Calu3 (cell line): ENCODE data around the gene MYF5. TPM values are rescaled to one million over a fixed set of nuclear protein-coding genes. Genes with fewer than 3 reads are reported as not detected.

Experiments
- BruUV-seq: library from RNA; stranded (reverse); fragments of 400-500 nt; replicated peaks from 2 replicates; lab custom pipeline; 2021; lab: Mats Ljungman, UMichigan
- CTCF ChIA-PET: fragments of 300-600 bp; sonication (Branson Sonifier 250); formaldehyde crosslinking; loops from one replicate; lab custom pipeline; 2022; ENCODE audit warnings: antibody characterized with exemption; lab: Charles Lee
- DNase-seq: peaks from one replicate; pipeline ENCODE4 v3.0.0; 2022
- H3K27ac Mint-ChIP-seq: one replicate; pipeline ENCODE4 v1.8.0; 2022; ENCODE audit warnings: mixed read lengths; ENCODE audit not compliant: unreplicated experiment
- H3K27me3 Mint-ChIP-seq: one replicate; pipeline ENCODE4 v1.8.0; 2022; ENCODE audit warnings: mixed read lengths; ENCODE audit not compliant: unreplicated experiment
- H3K36me3 Mint-ChIP-seq: one replicate; pipeline ENCODE4 v1.8.0; 2022; ENCODE audit warnings: mild to moderate bottlenecking, moderate library complexity, mixed read lengths; ENCODE audit not compliant: insufficient read depth, unreplicated experiment
- H3K4me1 Mint-ChIP-seq: one replicate; pipeline ENCODE4 v1.8.0; 2022; ENCODE audit warnings: mild to moderate bottlenecking, low read depth, mixed read lengths; ENCODE audit not compliant: unreplicated experiment
- H3K4me3 Mint-ChIP-seq: one replicate; pipeline ENCODE4 v1.8.0; 2022; ENCODE audit warnings: mild to moderate bottlenecking, low read depth, moderate library complexity, mixed read lengths; ENCODE audit not compliant: unreplicated experiment
- H3K9me3 Mint-ChIP-seq: one replicate; pipeline ENCODE4 v1.8.0; 2022; ENCODE audit warnings: low read depth, mixed read lengths; ENCODE audit not compliant: unreplicated experiment
- intact Hi-C: fragments of 100-400 bp; cut with micrococcal nuclease; formaldehyde crosslinking; loops from one replicate; pipeline ENCODE4 v1.10.0; 2022; ENCODE audit not compliant: unreplicated experiment
- total RNA-seq: library from RNA; stranded (reverse); gene quantifications from 2 replicates; pipeline ENCODE4 v1.2.3, GENCODE V29; 2022
- TF ChIP-seq, protein P1 (sequence below): fragments of 200-600 bp; IDR thresholded peaks from one replicate; pipeline ENCODE4 v1.8.0; 2022; ENCODE audit warnings: antibody characterized with exemption; ENCODE audit not compliant: unreplicated experiment

MYF5 gene
- total RNA-seq, 1 experiment from 2014 or later, result not detected

DNA sequence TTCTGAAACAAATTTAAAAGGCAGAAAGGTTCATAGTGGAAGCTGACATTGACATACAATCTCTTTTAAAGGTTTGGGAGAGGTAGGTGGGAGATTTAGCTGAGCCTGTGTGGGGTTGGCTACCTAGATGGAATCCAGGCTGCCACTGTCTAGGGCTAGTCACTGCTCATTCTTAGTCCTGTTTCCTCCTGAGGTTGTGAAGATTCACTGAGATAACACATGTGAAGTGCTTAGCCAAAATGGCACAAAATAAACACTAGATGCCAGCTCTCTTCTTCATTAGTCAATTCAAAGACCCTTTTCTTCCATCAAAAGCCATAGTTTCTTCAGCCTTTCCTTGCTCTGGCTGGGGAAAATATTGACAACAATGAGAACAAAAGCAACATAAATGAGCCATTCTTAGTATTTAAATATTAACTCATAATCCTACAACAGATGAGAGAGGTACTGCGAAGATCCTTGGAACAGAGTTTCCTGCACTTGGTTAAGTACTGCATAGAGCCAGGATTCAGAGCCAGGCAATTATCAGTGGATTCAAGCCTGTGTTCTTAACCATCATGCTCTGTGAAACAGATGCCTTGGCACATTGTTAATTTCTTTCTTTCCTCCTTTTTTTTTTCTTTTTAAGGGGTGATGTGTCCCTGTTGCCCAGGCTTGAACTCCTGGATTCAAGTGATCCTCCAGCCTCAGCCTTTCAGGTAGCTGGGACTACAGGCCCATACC is 5.8 kb upstream of the MYF5 start:
- no peaks in the 10 kb centered on the region for H3K4me1 Mint-ChIP-seq
- H3K9me3 Mint-ChIP-seq, result no peaks in the 10 kb centered on the region
- H3K36me3 Mint-ChIP-seq, result peaks cover 3% of the 10 kb centered on the region
- intact Hi-C loops, result no loop called here
- CTCF ChIA-PET, result no interaction called here
- H3K27ac Mint-ChIP-seq, result no peak overlapping the region
- H3K27me3 Mint-ChIP-seq, result no peaks in the 10 kb centered on the region
- no peak for DNase-seq
- TF ChIP-seq, protein P1, sequence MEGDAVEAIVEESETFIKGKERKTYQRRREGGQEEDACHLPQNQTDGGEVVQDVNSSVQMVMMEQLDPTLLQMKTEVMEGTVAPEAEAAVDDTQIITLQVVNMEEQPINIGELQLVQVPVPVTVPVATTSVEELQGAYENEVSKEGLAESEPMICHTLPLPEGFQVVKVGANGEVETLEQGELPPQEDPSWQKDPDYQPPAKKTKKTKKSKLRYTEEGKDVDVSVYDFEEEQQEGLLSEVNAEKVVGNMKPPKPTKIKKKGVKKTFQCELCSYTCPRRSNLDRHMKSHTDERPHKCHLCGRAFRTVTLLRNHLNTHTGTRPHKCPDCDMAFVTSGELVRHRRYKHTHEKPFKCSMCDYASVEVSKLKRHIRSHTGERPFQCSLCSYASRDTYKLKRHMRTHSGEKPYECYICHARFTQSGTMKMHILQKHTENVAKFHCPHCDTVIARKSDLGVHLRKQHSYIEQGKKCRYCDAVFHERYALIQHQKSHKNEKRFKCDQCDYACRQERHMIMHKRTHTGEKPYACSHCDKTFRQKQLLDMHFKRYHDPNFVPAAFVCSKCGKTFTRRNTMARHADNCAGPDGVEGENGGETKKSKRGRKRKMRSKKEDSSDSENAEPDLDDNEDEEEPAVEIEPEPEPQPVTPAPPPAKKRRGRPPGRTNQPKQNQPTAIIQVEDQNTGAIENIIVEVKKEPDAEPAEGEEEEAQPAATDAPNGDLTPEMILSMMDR, result no peak
- no peak overlapping the region for H3K4me3 Mint-ChIP-seq
- BruUV-seq, result no TSS peak

DNA sequence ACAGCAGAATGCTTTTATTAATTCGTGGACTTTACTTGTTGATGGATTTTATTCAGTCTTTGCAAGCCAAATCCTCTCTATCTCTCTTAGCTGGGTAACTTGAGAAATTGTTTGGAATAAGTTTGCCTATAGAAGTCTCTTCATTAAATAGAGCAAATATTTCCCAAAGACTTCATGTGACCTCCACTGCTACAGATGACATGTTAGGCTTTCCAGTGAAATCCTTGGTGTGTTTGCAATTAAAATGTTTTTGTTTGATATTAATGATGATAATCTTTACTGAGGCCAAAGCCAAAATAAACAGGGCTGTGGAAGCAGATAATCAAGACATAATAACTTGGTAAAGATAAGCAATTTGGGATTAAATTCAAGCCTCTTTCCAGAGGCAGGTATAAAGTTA is 4.8 kb upstream of the MYF5 start:
- TF ChIP-seq, protein P1, result no peak
- Mint-ChIP-seq H3K4me1 (no peaks in the 10 kb centered on the region), H3K27ac (no peak overlapping the region), H3K27me3 (no peaks in the 10 kb centered on the region), H3K4me3 (no peak overlapping the region), H3K36me3 (no peaks in the 10 kb centered on the region), H3K9me3 (no peaks in the 10 kb centered on the region)
- intact Hi-C loops, result no loop called here
- BruUV-seq, result no TSS peak
- DNase-seq, result no peak
- CTCF ChIA-PET, result no interaction called here

DNA sequence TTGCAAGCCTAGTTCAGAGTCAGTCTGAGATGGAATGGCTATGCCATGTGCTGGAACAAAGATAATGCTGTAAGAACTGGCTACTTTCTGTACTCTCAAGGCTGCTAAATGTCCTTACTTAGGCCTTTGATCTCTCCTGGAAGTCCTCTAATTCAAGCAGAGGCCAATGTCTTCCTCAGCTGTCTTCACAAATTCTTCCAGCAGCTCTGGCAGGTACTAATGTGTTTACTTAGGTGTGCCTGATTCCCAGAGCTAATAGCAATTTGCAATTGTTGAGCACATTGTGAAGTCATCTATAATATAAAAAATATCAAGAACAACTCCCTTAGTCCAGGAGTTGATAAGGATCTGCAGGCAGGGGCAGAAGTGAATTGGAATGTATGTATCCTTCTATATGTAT is 3.8 kb upstream of the MYF5 start:
- no peaks in the 10 kb centered on the region for H3K36me3 Mint-ChIP-seq
- H3K27me3 Mint-ChIP-seq, result no peaks in the 10 kb centered on the region
- H3K4me1 Mint-ChIP-seq, result no peaks in the 10 kb centered on the region

DNA sequence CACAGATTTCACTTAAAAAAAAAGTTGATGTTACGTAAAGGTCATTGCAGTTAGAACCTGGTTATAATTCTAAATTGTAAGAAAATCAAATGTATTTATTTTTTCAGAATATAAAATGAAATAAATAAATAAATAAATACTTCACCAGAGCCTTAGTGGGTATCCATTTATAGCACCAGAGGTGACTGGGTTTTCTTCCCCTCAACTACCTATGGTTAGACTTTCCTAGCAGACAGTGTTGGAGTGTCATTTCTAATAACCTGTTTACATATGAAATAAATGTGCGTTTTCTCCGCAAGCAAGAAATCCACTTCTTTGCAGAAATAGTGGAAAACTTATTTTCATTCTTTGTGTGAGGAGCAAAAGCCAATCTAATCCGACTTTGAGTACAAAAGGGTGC is 3.3 kb upstream of the MYF5 start:
- Mint-ChIP-seq H3K27me3 (no peaks in the 10 kb centered on the region), H3K4me1 (no peaks in the 10 kb centered on the region), H3K27ac (no peak overlapping the region), H3K36me3 (no peaks in the 10 kb centered on the region), H3K9me3 (no peaks in the 10 kb centered on the region), H3K4me3 (no peak overlapping the region)
- no peak for DNase-seq
- CTCF ChIA-PET, result no interaction called here
- intact Hi-C loops, result no loop called here
- TF ChIP-seq, protein P1, result no peak
- no TSS peak for BruUV-seq

More for the DNA sequence above, 3.8 kb upstream of the MYF5 start:
- intact Hi-C loops, result no loop called here
- no TSS peak for BruUV-seq
- CTCF ChIA-PET, result no interaction called here
- H3K27ac Mint-ChIP-seq, result no peak overlapping the region
- no peak overlapping the region for H3K4me3 Mint-ChIP-seq
- no peaks in the 10 kb centered on the region for H3K9me3 Mint-ChIP-seq
- TF ChIP-seq, protein P1, result no peak
- no peak for DNase-seq
